Measurements from ENCODE around the gene HOXB6. TPM values are rescaled to one million over a fixed set of nuclear protein-coding genes. Genes with fewer than 3 reads are reported as not detected.

Gene HOXB6
- total RNA-seq, 2 donors from 2014 or later, result not detected

GRCh38 chr17:48592057-48592514, 12.7 kb downstream of the HOXB6 start:
- no peak overlapping the region for H3K27ac ChIP-seq (ENCODE audit: low read depth, low read length)
- no peaks in the 10 kb centered on the region for H3K36me3 ChIP-seq (ENCODE audit: control insufficient read depth, insufficient read depth, low read length)
- 11 to 19% methylated on average over 8 to 33 of the region's 33 CpGs for WGBS, 2 experiments (ENCODE audit: insufficient coverage in 1 of 2, insufficient read length in 1 of 2)
- peak; percentile 68 for DNase-seq
- TF ChIP-seq, protein P1, sequence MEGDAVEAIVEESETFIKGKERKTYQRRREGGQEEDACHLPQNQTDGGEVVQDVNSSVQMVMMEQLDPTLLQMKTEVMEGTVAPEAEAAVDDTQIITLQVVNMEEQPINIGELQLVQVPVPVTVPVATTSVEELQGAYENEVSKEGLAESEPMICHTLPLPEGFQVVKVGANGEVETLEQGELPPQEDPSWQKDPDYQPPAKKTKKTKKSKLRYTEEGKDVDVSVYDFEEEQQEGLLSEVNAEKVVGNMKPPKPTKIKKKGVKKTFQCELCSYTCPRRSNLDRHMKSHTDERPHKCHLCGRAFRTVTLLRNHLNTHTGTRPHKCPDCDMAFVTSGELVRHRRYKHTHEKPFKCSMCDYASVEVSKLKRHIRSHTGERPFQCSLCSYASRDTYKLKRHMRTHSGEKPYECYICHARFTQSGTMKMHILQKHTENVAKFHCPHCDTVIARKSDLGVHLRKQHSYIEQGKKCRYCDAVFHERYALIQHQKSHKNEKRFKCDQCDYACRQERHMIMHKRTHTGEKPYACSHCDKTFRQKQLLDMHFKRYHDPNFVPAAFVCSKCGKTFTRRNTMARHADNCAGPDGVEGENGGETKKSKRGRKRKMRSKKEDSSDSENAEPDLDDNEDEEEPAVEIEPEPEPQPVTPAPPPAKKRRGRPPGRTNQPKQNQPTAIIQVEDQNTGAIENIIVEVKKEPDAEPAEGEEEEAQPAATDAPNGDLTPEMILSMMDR (conservative IDR thresholded peaks at IDR 0.05), result no peak
- H3K9me3 ChIP-seq (ENCODE audit: control insufficient read depth, low read length), result no peaks in the 10 kb centered on the region
- Mint-ChIP-seq H3K36me3 (ENCODE audit: low read depth) (no peaks in the 10 kb centered on the region), H3K27ac (no peak overlapping the region), H3K27me3 (ENCODE audit: insufficient read depth) (peaks cover 100% of the 10 kb centered on the region), H3K4me3 (no peak overlapping the region), H3K4me1 (peaks cover 9% of the 10 kb centered on the region), H3K9me3 (no peaks in the 10 kb centered on the region)
- no peak overlapping the region for H3K9ac ChIP-seq (ENCODE audit: extremely low read depth, low read length, poor library complexity, severe bottlenecking)
- H3K4me1 ChIP-seq (ENCODE audit: control insufficient read depth, insufficient read depth, low read length), result no peaks in the 10 kb centered on the region
- peaks cover 100% of the 10 kb centered on the region for H3K27me3 ChIP-seq (ENCODE audit: control insufficient read depth, insufficient read depth, low read length, poor library complexity, severe bottlenecking)
- H3K4me3 ChIP-seq (ENCODE audit: low read length), result no peak overlapping the region

- Histone ChIP-seq H3K36me3 (ENCODE audit: control insufficient read depth, insufficient read depth, low read length) (no peaks in the 10 kb centered on the region), H3K9ac (ENCODE audit: extremely low read depth, low read length, poor library complexity, severe bottlenecking) (no peak overlapping the region), H3K4me1 (ENCODE audit: control insufficient read depth, insufficient read depth, low read length) (no peaks in the 10 kb centered on the region), H3K27ac (ENCODE audit: low read depth, low read length) (no peak overlapping the region), H3K4me3 (ENCODE audit: low read length) (no peak overlapping the region), H3K27me3 (ENCODE audit: control insufficient read depth, insufficient read depth, low read length, poor library complexity, severe bottlenecking) (peaks cover 100% of the 10 kb centered on the region), H3K9me3 (ENCODE audit: control insufficient read depth, low read length) (no peaks in the 10 kb centered on the region)
- Mint-ChIP-seq H3K4me3 (no peak overlapping the region), H3K36me3 (ENCODE audit: low read depth) (no peaks in the 10 kb centered on the region), H3K4me1 (peaks cover 9% of the 10 kb centered on the region), H3K27me3 (ENCODE audit: insufficient read depth) (peaks cover 100% of the 10 kb centered on the region), H3K27ac (no peak overlapping the region), H3K9me3 (no peaks in the 10 kb centered on the region)
- TF ChIP-seq, protein P1 (conservative IDR thresholded peaks at IDR 0.05), result no peak
- 70 to 88% methylated on average over 4 to 8 of the region's 10 CpGs for WGBS, 2 experiments (ENCODE audit: insufficient coverage in 1 of 2, insufficient read length in 1 of 2)
- DNase-seq, result no peak
These were observed 13.3 kb downstream of the HOXB6 start for GRCh38 chr17:48591255-48592056.

DNA sequence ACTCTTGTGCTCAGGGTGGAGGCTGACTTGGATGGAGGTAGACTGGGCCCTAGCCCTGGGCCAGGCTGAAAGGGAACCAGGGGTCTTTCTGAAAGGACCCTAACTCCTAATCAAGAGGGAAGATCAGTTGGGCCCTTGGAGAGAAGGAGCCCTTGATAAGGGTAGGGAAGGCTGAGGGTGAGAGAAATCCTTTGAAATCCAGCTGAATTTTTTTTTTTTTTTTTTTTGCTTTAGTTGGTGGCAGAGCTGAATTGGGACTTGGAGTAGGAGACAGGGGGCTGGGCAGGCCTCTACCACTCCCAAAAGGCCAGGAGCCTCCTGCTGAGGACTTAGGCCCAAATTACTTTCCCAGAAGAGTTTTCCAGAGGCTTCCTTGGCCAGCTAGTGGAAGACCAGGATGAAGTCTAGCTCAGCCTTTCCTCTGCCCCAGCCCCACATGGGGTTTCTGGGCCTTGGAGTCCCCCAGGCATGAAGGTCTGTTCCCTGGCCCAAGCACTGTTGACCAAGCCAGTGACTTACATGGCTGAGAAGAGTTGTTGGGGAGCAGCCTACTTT, 14.1 kb downstream of the HOXB6 start:
- Histone ChIP-seq H3K4me3 (ENCODE audit: low read length) (no peak overlapping the region), H3K36me3 (ENCODE audit: control insufficient read depth, insufficient read depth, low read length) (no peaks in the 10 kb centered on the region), H3K27ac (ENCODE audit: low read depth, low read length) (no peak overlapping the region), H3K9me3 (ENCODE audit: control insufficient read depth, low read length) (no peaks in the 10 kb centered on the region), H3K4me1 (ENCODE audit: control insufficient read depth, insufficient read depth, low read length) (no peaks in the 10 kb centered on the region), H3K9ac (ENCODE audit: extremely low read depth, low read length, poor library complexity, severe bottlenecking) (no peak overlapping the region), H3K27me3 (ENCODE audit: control insufficient read depth, insufficient read depth, low read length, poor library complexity, severe bottlenecking) (peaks cover 100% of the 10 kb centered on the region)
- DNase-seq, result no peak
- Mint-ChIP-seq H3K4me3 (no peak overlapping the region), H3K36me3 (ENCODE audit: low read depth) (no peaks in the 10 kb centered on the region), H3K9me3 (no peaks in the 10 kb centered on the region), H3K27me3 (ENCODE audit: insufficient read depth) (peaks cover 100% of the 10 kb centered on the region), H3K4me1 (peaks cover 5% of the 10 kb centered on the region), H3K27ac (no peak overlapping the region)
- TF ChIP-seq, protein P1 (conservative IDR thresholded peaks at IDR 0.05), result no peak

Data from endodermal cell (in vitro differentiated cells).